Left forelimb (tissue), 1 donor: Measurements from ENCODE around the gene WDR89.
"Not testable (repeated sequence)": the region's sequence is repeated elsewhere in the genome, so short reads cannot be mapped to it uniquely, and the experiment has no call there.

Experiments used
- DNase-seq: peaks from one replicate; pipeline ENCODE4 v3.0.0-alpha.2; 2018; ENCODE audit warnings: low spot score

The WDR89 gene

GRCh38 chr14:63641473-63642228 lies at the start of gene WDR89:
WDR89 (minus strand) TSS chr14:63641871; CDS start chr14:63599942, 41,929 bp downstream.
- DNase-seq, result peak; percentile 95

- no peak for DNase-seq
Measured at GRCh38 chr14:63689132-63689531, 47.5 kb upstream of the WDR89 start.

GRCh38 chr14:63686926-63687325 lies 45.3 kb upstream of the WDR89 start:
- no peak for DNase-seq

GRCh38 chr14:63685401-63685800 lies 43.7 kb upstream of the WDR89 start:
- no peak for DNase-seq

- DNase-seq, result no peak
Measured at GRCh38 chr14:63682727-63683593, 41.3 kb upstream of the WDR89 start.

- no peak for DNase-seq
Measured at GRCh38 chr14:63678536-63678935, 36.9 kb upstream of the WDR89 start.

GRCh38 chr14:63677891-63678379 lies 36.3 kb upstream of the WDR89 start:
- no peak for DNase-seq

GRCh38 chr14:63676615-63677014 lies 34.9 kb upstream of the WDR89 start:
- no peak for DNase-seq

- no peak for DNase-seq
Measured at GRCh38 chr14:63673886-63674497, 32.3 kb upstream of the WDR89 start.

GRCh38 chr14:63673255-63673654 lies 31.6 kb upstream of the WDR89 start:
- no peak for DNase-seq

GRCh38 chr14:63672417-63673180 lies 30.9 kb upstream of the WDR89 start:
- DNase-seq, result no peak

GRCh38 chr14:63671987-63672386 lies 30.3 kb upstream of the WDR89 start:
- DNase-seq, result no peak

- DNase-seq, result no peak
Measured at GRCh38 chr14:63670692-63671091, 29.0 kb upstream of the WDR89 start.

GRCh38 chr14:63666335-63666734 lies 24.7 kb upstream of the WDR89 start:
- no peak for DNase-seq

- no peak for DNase-seq
Measured at GRCh38 chr14:63663428-63664341, 22.0 kb upstream of the WDR89 start.

- no peak for DNase-seq
Measured at GRCh38 chr14:63662776-63663175, 21.1 kb upstream of the WDR89 start.

GRCh38 chr14:63661881-63662280 lies 20.2 kb upstream of the WDR89 start:
- not testable (repeated sequence) for DNase-seq

GRCh38 chr14:63659726-63660125 lies 18.1 kb upstream of the WDR89 start:
- no peak for DNase-seq

GRCh38 chr14:63656194-63656593 lies 14.5 kb upstream of the WDR89 start:
- DNase-seq, result no peak

- no peak for DNase-seq
Measured at GRCh38 chr14:63654936-63655335, 13.3 kb upstream of the WDR89 start.

- no peak for DNase-seq
Measured at GRCh38 chr14:63654346-63654745, 12.7 kb upstream of the WDR89 start.
